PFSK-1 (cell line): ENCODE data around the gene TFPI.

Experiments
- REST ChIP-seq, 2 experiments: IDR thresholded peaks; 2 replicates each; pipeline versions ENCODE4 v1.6.1 to v1.8.0; 2011 to 2012; ENCODE audit warnings: low read depth in 2 of 2, low read length in 2 of 2, control low read depth in 1 of 2, inconsistent platforms in 1 of 2, mild to moderate bottlenecking in 1 of 2, moderate library complexity in 1 of 2; ENCODE audit not compliant: insufficient read depth in 1 of 2
- SIN3A ChIP-seq: IDR thresholded peaks from 2 replicates; pipeline ENCODE4 v1.6.1; 2012; ENCODE audit warnings: mild to moderate bottlenecking, low read length, moderate library complexity, borderline replicate concordance; ENCODE audit not compliant: insufficient read depth

GRCh38 chr2:187468262-187468661 is 86.0 kb downstream of the TFPI start:
- no peak for TF ChIP-seq SIN3A
- TF ChIP-seq REST (IDR thresholded peaks at IDR 0.05; ENCODE audit: insufficient read depth in 1 of 2, low read depth in 2 of 2, low read length in 2 of 2) = no peak
